Endothelial cell of umbilical vein (primary cell): Measurements from ENCODE around the gene GLIS2. TPM values are rescaled to one million over a fixed set of nuclear protein-coding genes. Genes with fewer than 3 reads are reported as not detected.

Source experiments
- BruUV-seq: library from RNA; stranded (reverse); fragments of 400-500 nt; replicated peaks from 2 replicates; lab custom pipeline; 2021; lab: Mats Ljungman, UMichigan
- CTCF ChIA-PET: fragments of 300-600, 350-600 bp; sonication (Branson Sonifier 250); formaldehyde crosslinking; loops from one replicate; lab custom pipeline; 2021; ENCODE audit warnings: antibody characterized with exemption, inconsistent platforms; lab: Charles Lee
- POLR2A ChIA-PET: fragments of 300-600, 350-600 bp; sonication (Branson Sonifier 250); formaldehyde crosslinking; loops from one replicate; lab custom pipeline; 2021; ENCODE audit warnings: antibody characterized with exemption, inconsistent platforms; lab: Charles Lee
- DNase-seq: peaks from one replicate; pipeline ENCODE4 v3.0.0-alpha.2; 2011; ENCODE audit warnings: low read depth, low spot score
- FAIRE-seq: peaks from 2 replicates; lab custom pipeline; 2011; peaks lifted over from hg19 to GRCh38; lab: Jason Lieb, UNC
- H2AFZ ChIP-seq: 2 replicates; pipeline ENCODE4 v1.6.0; 2012; ENCODE audit warnings: low read depth, low read length, control low read depth, inconsistent platforms
- H3K27ac ChIP-seq: 2 replicates; pipeline ENCODE4 v1.5.1; 2011; ENCODE audit warnings: low read depth, mild to moderate bottlenecking, control low read depth, low read length, moderate library complexity; ENCODE audit not compliant: insufficient read depth
- H3K27me3 ChIP-seq, 2 experiments: 2 replicates each; pipeline versions ENCODE4 v1.6.0 to v1.6.1; 2011; ENCODE audit warnings: low read length in 2 of 2, mixed read lengths in 1 of 2; ENCODE audit not compliant: control insufficient read depth in 2 of 2, insufficient read depth in 2 of 2
- H3K36me3 ChIP-seq, 2 experiments: 2 replicates in 1 of 2; 3 replicates in 1 of 2; pipeline ENCODE4 v1.5.1; 2011; ENCODE audit warnings: low read length in 2 of 2, mild to moderate bottlenecking in 1 of 2, moderate library complexity in 1 of 2; ENCODE audit not compliant: control insufficient read depth in 2 of 2, insufficient read depth in 2 of 2; ENCODE audit errors: extremely low read depth in 1 of 2
- H3K4me1 ChIP-seq: 3 replicates; pipeline ENCODE4 v1.5.1; 2011; ENCODE audit warnings: mild to moderate bottlenecking, low read length; ENCODE audit not compliant: control insufficient read depth, insufficient read depth; ENCODE audit errors: extremely low read depth
- H3K4me2 ChIP-seq: 2 replicates; pipeline ENCODE4 v1.6.1; 2011; ENCODE audit warnings: low read length, control low read depth, mixed read lengths; ENCODE audit not compliant: insufficient read depth
- H3K4me3 ChIP-seq, 3 experiments: fragments of 200-600 bp in 1 of 3; sonication (generic), shearing (Covaris generic) in 1 of 3; replicated peaks in 1 of 3; 2 replicates each; pipeline ENCODE4 v1.5.1; 2011 to 2016; ENCODE audit warnings: control low read depth in 3 of 3, low read length in 3 of 3, mild to moderate bottlenecking in 2 of 3, inconsistent platforms in 1 of 3, low read depth in 1 of 3, moderate library complexity in 1 of 3; ENCODE audit not compliant: insufficient read depth in 1 of 3
- H3K79me2 ChIP-seq: 2 replicates; pipeline ENCODE4 v1.6.0; 2012; ENCODE audit warnings: low read length, inconsistent platforms; ENCODE audit not compliant: control insufficient read depth, insufficient read depth
- H3K9ac ChIP-seq: replicated peaks from 2 replicates; pipeline ENCODE3; 2011; ENCODE audit warnings: low read length, control low read depth; ENCODE audit not compliant: insufficient read depth; ENCODE audit errors: extremely low read depth
- H3K9me1 ChIP-seq: replicated peaks from 3 replicates; pipeline ENCODE4 v1.6.0; 2011; ENCODE audit warnings: mild to moderate bottlenecking, low read length; ENCODE audit not compliant: control insufficient read depth, insufficient read depth; ENCODE audit errors: extremely low read depth
- H3K9me3 ChIP-seq: replicated peaks from 2 replicates; pipeline ENCODE4 v1.5.1; 2012; ENCODE audit warnings: low read length, inconsistent platforms; ENCODE audit not compliant: control insufficient read depth, insufficient read depth
- H4K20me1 ChIP-seq: replicated peaks from 2 replicates; pipeline ENCODE3; 2011; ENCODE audit warnings: mild to moderate bottlenecking, low read length; ENCODE audit not compliant: control insufficient read depth, insufficient read depth; ENCODE audit errors: extremely low read depth
- CTCF ChIP-seq, 2 donors: IDR thresholded peaks; 1 replicate in 1 of 2; 2 replicates in 1 of 2; pipeline ENCODE4 v1.5.1; 2011; ENCODE audit warnings: low read length in 2 of 2, mild to moderate bottlenecking in 2 of 2, moderate library complexity in 2 of 2, control low read depth in 1 of 2, inconsistent platforms in 1 of 2, low read depth in 1 of 2; ENCODE audit not compliant: insufficient read depth in 1 of 2; ENCODE audit errors: extremely low read depth in 1 of 2
- EZH2 ChIP-seq: IDR thresholded peaks from 2 replicates; pipeline ENCODE4 v1.6.1; 2012; ENCODE audit warnings: borderline replicate concordance, low read depth, mild to moderate bottlenecking, moderate library complexity, low read length, inconsistent platforms; ENCODE audit not compliant: severe bottlenecking
- FOS ChIP-seq: IDR thresholded peaks from 2 replicates; pipeline ENCODE4 v1.6.1; 2011; ENCODE audit warnings: mild to moderate bottlenecking, low read length, moderate library complexity, borderline replicate concordance; ENCODE audit not compliant: insufficient read depth
- GATA2 ChIP-seq: IDR thresholded peaks from 2 replicates; pipeline ENCODE4 v1.7.0; 2011; ENCODE audit warnings: low read depth, mild to moderate bottlenecking, moderate library complexity, mixed read lengths, low read length; ENCODE audit not compliant: insufficient read length, insufficient read depth
- MAX ChIP-seq: IDR thresholded peaks from 2 replicates; pipeline ENCODE4 v1.6.1; 2011; ENCODE audit not compliant: insufficient read depth, insufficient read length
- POLR2A ChIP-seq: IDR thresholded peaks from 2 replicates; pipeline ENCODE4 v1.6.1; 2012; ENCODE audit warnings: low read depth, mild to moderate bottlenecking, control low read depth, low read length
- POLR2AphosphoS5 ChIP-seq: IDR thresholded peaks from 2 replicates; pipeline ENCODE4 v1.6.1; 2012; ENCODE audit warnings: low read depth, mild to moderate bottlenecking, control low read depth, low read length, moderate library complexity; ENCODE audit not compliant: insufficient read depth
- dilution Hi-C: fragments of 300-500 bp; cut with MboI; formaldehyde crosslinking; loops from one replicate; pipeline ENCODE4 v1.15.0; 2019; ENCODE audit warnings: low sequenced_read_pairs; ENCODE audit not compliant: extremely low pct_ligation_motif_present
- intact Hi-C: fragments of 100-400 bp; cut with micrococcal nuclease; formaldehyde crosslinking; loops from one replicate; pipeline ENCODE4 v1.10.0; 2022
- polyA plus RNA-seq, 4 experiments: library from polyadenylated mRNA; depleted of rRNA in 3 of 4; stranded (reverse) in 3 of 4; unstranded in 1 of 4; fragments of >200 nt; gene quantifications; 2 replicates each; pipeline versions ENCODE4 v1.2.1 to v1.2.3, GENCODE V29; 2011 to 2012; ENCODE audit warnings: missing spikeins in 1 of 4
- total RNA-seq: library from RNA; stranded (reverse); gene quantifications from 2 replicates; pipeline ENCODE4 v1.2.3, GENCODE V29; 2021

GLIS2 gene
- total and polyA plus RNA-seq, 2 donors (not counting 3 experiments of a cell fraction or from before 2014, with no cell fraction given) = 4.6 to 10.1 TPM

- intact Hi-C loops = no loop called here
- no peaks in the 10 kb centered on the region for H4K20me1 ChIP-seq
- no peaks in the 10 kb centered on the region for H3K36me3 ChIP-seq
- H2AFZ ChIP-seq = peak overlapping the region; percentile 29
- no peaks in the 10 kb centered on the region for H3K79me2 ChIP-seq
- no peaks in the 10 kb centered on the region for H3K9me1 ChIP-seq
- dilution Hi-C loops = no loop called here
- TF ChIP-seq FOS = no peak
- no peak for TF ChIP-seq GATA2
- no peak overlapping the region for H3K4me2 ChIP-seq
- no peaks in the 10 kb centered on the region for H3K9me3 ChIP-seq
- DNase-seq (peak; percentile 37), FAIRE-seq (no peak)
- no TSS peak for BruUV-seq
- H3K27me3 ChIP-seq = no peaks in the 10 kb centered on the region
- H3K9ac ChIP-seq = no peak overlapping the region
- no peak overlapping the region for H3K27ac ChIP-seq
- ChIA-PET POLR2A (interaction anchor here (0.7 kb wide), 1 partner anchor 29 kb away, joined by 10 read pairs; no protein-coding TSS in a partner anchor), CTCF (interaction anchor here (1.0 to 2.7 kb wide), 7 partner anchors 16 to 93 kb away, joined by 3 to 9 read pairs (median 4); no protein-coding TSS in a partner anchor)
- H3K4me3 ChIP-seq = no peak overlapping the region
- H3K4me1 ChIP-seq = peaks cover 7% of the 10 kb centered on the region
Measured at GRCh38 chr16:4293822-4294457, 21.9 kb upstream of the GLIS2 start.

GRCh38 chr16:4295581-4295980 lies 20.3 kb upstream of the GLIS2 start:
- H3K27me3 ChIP-seq = no peaks in the 10 kb centered on the region
- ChIA-PET POLR2A (no interaction called here), CTCF (interaction anchor here (1.1 to 2.7 kb wide), 3 partner anchors 14 to 35 kb away, joined by 3 to 13 read pairs (median 9); no protein-coding TSS in a partner anchor)
- dilution Hi-C loops = no loop called here
- H3K9me3 ChIP-seq = no peaks in the 10 kb centered on the region
- H3K9me1 ChIP-seq = no peaks in the 10 kb centered on the region
- H3K4me3 ChIP-seq = no peak overlapping the region
- FAIRE-seq (no peak), DNase-seq (no peak)
- TF ChIP-seq CTCF (IDR thresholded peaks at IDR 0.05; ENCODE audit: extremely low read depth in 1 of 2, insufficient read depth in 1 of 2, low read depth in 1 of 2, low read length in 2 of 2) (no peak), MAX (no peak), EZH2 (no peak), POLR2AphosphoS5 (no peak), POLR2A (no peak), FOS (no peak)
- H3K4me1 ChIP-seq = peaks cover 15% of the 10 kb centered on the region
- intact Hi-C loops = no loop called here
- H3K27ac ChIP-seq = no peak overlapping the region
- H2AFZ ChIP-seq = no peak overlapping the region
- no peaks in the 10 kb centered on the region for H3K79me2 ChIP-seq
- no TSS peak for BruUV-seq
- H3K4me2 ChIP-seq = no peak overlapping the region
- H3K36me3 ChIP-seq = no peaks in the 10 kb centered on the region
- no peak overlapping the region for H3K9ac ChIP-seq
- H4K20me1 ChIP-seq = no peaks in the 10 kb centered on the region
